Measurements from ENCODE around the gene OBSL1.

GRCh38 chr2:219608399-219608964 is 37.1 kb upstream of the OBSL1 start:
- no peak for TF ChIP-seq TAF1 (IDR thresholded peaks at IDR 0.05; ENCODE audit: low read depth)
- TF ChIP-seq REST (IDR thresholded peaks at IDR 0.05; ENCODE audit: low read depth) = no peak
- no peak for TF ChIP-seq RAD21 (IDR thresholded peaks at IDR 0.05; ENCODE audit: low read depth)
- TF ChIP-seq, protein P1, sequence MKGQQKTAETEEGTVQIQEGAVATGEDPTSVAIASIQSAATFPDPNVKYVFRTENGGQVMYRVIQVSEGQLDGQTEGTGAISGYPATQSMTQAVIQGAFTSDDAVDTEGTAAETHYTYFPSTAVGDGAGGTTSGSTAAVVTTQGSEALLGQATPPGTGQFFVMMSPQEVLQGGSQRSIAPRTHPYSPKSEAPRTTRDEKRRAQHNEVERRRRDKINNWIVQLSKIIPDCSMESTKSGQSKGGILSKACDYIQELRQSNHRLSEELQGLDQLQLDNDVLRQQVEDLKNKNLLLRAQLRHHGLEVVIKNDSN (IDR thresholded peaks at IDR 0.05) = no peak
- TF ChIP-seq CEBPB (IDR thresholded peaks at IDR 0.05) = no peak
- TF ChIP-seq NFIC (IDR thresholded peaks at IDR 0.05) = no peak
- TF ChIP-seq, protein P2, sequence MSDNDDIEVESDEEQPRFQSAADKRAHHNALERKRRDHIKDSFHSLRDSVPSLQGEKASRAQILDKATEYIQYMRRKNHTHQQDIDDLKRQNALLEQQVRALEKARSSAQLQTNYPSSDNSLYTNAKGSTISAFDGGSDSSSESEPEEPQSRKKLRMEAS (IDR thresholded peaks at IDR 0.05) = no peak
- no peak for TF ChIP-seq TCF12 (IDR thresholded peaks at IDR 0.05; ENCODE audit: low read depth)
- TF ChIP-seq CREB1 (IDR thresholded peaks at IDR 0.05; ENCODE audit: low read depth) = no peak
- no peak for TF ChIP-seq EP300 (IDR thresholded peaks at IDR 0.05; ENCODE audit: borderline replicate concordance)
